Measurements from ENCODE around the gene NRG2. TPM values are rescaled to one million over a fixed set of nuclear protein-coding genes. Genes with fewer than 3 reads are reported as not detected.

The NRG2 gene
- total and polyA plus RNA-seq, 2 experiments from 2014 or later, result 0.05 TPM; not detected in 1

DNA sequence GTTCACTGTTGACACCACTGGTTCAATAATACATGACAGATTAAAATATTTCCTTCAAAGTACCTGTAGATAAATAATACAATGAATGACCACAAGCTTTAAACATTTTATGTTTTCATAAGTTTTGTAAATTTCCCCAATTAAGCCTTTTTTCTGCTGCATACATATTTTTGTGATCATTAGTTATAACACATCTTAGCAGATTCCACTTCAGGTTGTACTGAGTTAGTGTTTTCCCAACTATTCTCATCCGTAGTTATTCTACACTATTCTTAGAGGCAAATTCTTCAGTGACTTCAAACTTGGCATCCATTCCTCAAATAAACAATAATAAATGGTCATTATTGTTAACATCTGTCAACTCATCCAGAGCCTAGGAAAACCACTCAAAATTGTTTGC, 100.9 kb downstream of the NRG2 start:
- no peak overlapping the region for H2AFZ ChIP-seq
- H3K36me3 ChIP-seq (ENCODE audit: low read depth), result no peaks in the 10 kb centered on the region
- H3F3A ChIP-seq (ENCODE audit: insufficient read depth), result no peaks in the 10 kb centered on the region
- no peak overlapping the region for H3K4me2 ChIP-seq (ENCODE audit: unreplicated experiment)
- H3K27ac ChIP-seq, result no peak overlapping the region
- in situ Hi-C loops (cut with MboI), result no loop called here
- H3K9ac ChIP-seq, result no peak overlapping the region
- no peak for TF ChIP-seq EZH2 (IDR thresholded peaks at IDR 0.05; ENCODE audit: insufficient read depth, poor library complexity, severe bottlenecking)
- no peak for TF ChIP-seq EZH2phosphoT487 (IDR thresholded peaks at IDR 0.05; ENCODE audit: insufficient read depth, low read depth)
- H3K27me3 ChIP-seq (replicated peaks; ENCODE audit: insufficient read depth), result peaks cover 36% of the 10 kb centered on the region
- DNase-seq, result no peak
- 0 to 6% methylated on average over 1 of the region's 1 CpG for WGBS, 2 experiments (ENCODE audit: low coverage in 1 of 2, low lambda C conversion rate in 2 of 2, missing lambda C conversion rate in 2 of 2)
- no peaks in the 10 kb centered on the region for H3K9me3 ChIP-seq (ENCODE audit: low read depth)
- no peaks in the 10 kb centered on the region for H4K20me1 ChIP-seq (ENCODE audit: insufficient read depth)
- H3K9me2 ChIP-seq (ENCODE audit: insufficient read depth), result no peaks in the 10 kb centered on the region
- no peaks in the 10 kb centered on the region for H3K4me1 ChIP-seq (ENCODE audit: insufficient read depth)
- H3K4me3 ChIP-seq, result no peak overlapping the region
- no peaks in the 10 kb centered on the region for H3K79me2 ChIP-seq (ENCODE audit: insufficient read depth)

DNA sequence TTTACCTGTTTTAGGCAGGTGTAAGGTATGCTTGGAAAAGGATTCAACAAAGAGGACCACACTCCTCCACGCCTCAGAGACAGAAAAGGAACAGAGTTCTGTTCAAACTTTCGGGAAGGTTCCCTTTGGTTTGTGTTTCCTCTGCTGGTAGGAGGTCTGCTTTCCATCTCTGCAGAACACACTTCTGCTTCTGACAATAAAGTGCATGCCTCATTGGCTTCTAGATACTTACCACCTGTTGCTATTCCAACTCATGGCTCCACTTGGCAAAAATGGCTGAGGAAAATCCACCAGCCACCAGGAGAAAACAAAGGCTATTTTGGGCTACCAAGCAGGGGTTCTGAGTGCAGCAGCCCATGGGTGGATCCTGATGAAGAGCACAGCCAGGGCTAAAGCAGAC, 112.7 kb downstream of the NRG2 start:
- H3K4me2 ChIP-seq (ENCODE audit: unreplicated experiment), result no peak overlapping the region
- H3K9me3 ChIP-seq (ENCODE audit: low read depth), result no peaks in the 10 kb centered on the region
- WGBS, 2 experiments (ENCODE audit: low coverage in 1 of 2, low lambda C conversion rate in 2 of 2, missing lambda C conversion rate in 2 of 2), result 22 to 26% methylated on average over 2 of the region's 2 CpGs
- no peaks in the 10 kb centered on the region for H3F3A ChIP-seq (ENCODE audit: insufficient read depth)
- no peaks in the 10 kb centered on the region for H3K9me2 ChIP-seq (ENCODE audit: insufficient read depth)
- peaks cover 47% of the 10 kb centered on the region for H3K27me3 ChIP-seq (replicated peaks; ENCODE audit: insufficient read depth)
- in situ Hi-C loops (cut with MboI), result no loop called here
- no peak for DNase-seq
- H3K9ac ChIP-seq, result no peak overlapping the region
- TF ChIP-seq EZH2 (IDR thresholded peaks at IDR 0.05; ENCODE audit: insufficient read depth, poor library complexity, severe bottlenecking) (no peak), EZH2phosphoT487 (IDR thresholded peaks at IDR 0.05; ENCODE audit: insufficient read depth, low read depth) (no peak)
- no peak overlapping the region for H3K4me3 ChIP-seq
- no peak overlapping the region for H3K27ac ChIP-seq
- H3K4me1 ChIP-seq (ENCODE audit: insufficient read depth), result no peaks in the 10 kb centered on the region
- H3K36me3 ChIP-seq (ENCODE audit: low read depth), result no peaks in the 10 kb centered on the region
- H3K79me2 ChIP-seq (ENCODE audit: insufficient read depth), result no peaks in the 10 kb centered on the region
- H2AFZ ChIP-seq, result no peak overlapping the region
- no peaks in the 10 kb centered on the region for H4K20me1 ChIP-seq (ENCODE audit: insufficient read depth)

DNA sequence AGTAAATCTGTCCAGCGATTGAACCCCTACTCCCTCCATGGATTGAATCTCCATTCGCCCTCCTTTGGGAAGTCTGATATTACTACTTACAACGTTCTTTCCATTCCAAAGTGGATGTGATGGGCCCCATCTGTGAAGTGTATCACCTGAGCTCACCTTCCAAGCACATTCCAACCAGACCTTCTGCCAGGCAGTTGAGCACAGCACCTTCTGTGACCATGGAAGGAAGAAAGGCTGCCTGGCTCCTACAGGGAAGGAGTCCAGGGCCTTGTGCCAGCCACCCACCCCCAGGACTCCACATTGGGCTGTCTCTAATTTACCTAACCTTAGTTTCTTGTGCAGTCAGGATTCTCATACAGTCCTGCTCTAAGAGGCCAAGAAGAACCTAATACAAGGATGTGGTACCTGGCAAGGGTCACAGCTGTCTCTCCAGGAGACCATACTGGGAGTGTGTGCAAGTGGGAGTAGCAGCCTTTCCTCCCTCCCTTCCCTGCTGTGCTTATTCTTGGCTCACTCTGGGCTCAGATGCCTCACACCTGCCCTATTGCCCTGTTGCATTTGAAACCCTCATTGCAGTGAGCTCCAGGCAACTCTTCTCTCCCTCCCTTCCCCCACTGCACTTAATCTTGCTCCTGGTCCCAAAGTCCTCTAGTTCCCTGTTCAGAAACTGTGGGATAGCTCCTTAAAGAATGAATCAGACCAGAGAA, 116.1 kb downstream of the NRG2 start:
- TF ChIP-seq EZH2phosphoT487 (IDR thresholded peaks at IDR 0.05; ENCODE audit: insufficient read depth, low read depth), result no peak
- TF ChIP-seq EZH2 (IDR thresholded peaks at IDR 0.05; ENCODE audit: insufficient read depth, poor library complexity, severe bottlenecking), result no peak
- 33 to 39% methylated on average over 3 of the region's 3 CpGs for WGBS, 2 experiments (ENCODE audit: low coverage in 1 of 2, low lambda C conversion rate in 2 of 2, missing lambda C conversion rate in 2 of 2)

DNA sequence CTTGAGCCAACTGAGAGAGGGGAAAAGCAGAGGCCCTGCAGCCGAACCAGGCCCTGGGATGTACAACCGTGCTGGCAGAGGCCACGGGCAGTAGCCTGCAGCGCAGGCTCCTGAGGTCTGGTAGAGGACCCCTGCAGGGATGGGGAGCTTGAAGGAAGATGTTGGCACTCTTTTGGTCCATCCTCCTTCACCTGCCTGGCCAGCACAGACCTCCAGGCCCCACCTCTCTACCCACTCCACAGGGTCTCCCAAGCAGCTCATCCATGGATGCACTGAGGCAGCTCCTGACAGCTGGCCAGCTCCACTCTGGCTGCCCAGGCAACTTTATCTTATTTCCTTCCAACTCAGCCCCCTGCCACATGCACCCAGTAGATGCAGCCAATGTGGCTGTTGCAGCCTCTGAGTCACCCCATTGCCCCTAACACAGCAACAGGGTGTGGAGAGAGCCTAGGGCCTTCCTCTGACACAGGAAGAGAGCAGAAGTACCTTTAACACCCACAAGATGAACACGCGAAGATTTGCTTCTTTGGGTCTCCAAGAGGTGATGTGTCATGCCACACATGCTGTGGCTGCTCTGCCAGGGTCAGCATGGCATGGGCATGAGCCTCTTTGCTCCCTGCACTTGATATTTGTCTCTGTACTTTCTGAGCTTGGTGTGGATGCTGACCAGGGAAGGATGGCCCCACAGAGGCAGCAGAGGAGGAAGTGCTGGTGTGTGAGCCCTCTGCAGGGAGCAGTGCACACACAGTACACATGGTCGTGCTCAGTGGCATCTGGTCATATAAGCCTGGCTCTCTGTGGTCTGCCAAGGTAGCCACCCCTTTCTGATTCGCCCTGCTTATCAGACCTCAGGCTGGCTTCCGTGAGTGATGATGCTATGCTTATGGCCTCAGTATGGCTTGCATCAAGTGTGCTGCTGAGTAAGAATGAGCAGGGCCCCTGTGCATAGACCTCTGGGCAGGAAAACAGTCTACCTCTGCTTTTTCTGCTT, 117.2 kb downstream of the NRG2 start:
- Histone ChIP-seq H3K36me3 (ENCODE audit: low read depth) (no peaks in the 10 kb centered on the region), H3K4me3 (no peak overlapping the region), H3K9ac (no peak overlapping the region), H3K4me2 (ENCODE audit: unreplicated experiment) (no peak overlapping the region), H3K9me3 (ENCODE audit: low read depth) (no peaks in the 10 kb centered on the region), H2AFZ (no peak overlapping the region), H3K9me2 (ENCODE audit: insufficient read depth) (no peaks in the 10 kb centered on the region), H3K79me2 (ENCODE audit: insufficient read depth) (no peaks in the 10 kb centered on the region), H3K4me1 (ENCODE audit: insufficient read depth) (no peaks in the 10 kb centered on the region), H3K27me3 (replicated peaks; ENCODE audit: insufficient read depth) (peaks cover 66% of the 10 kb centered on the region), H3F3A (ENCODE audit: insufficient read depth) (no peaks in the 10 kb centered on the region), H4K20me1 (ENCODE audit: insufficient read depth) (no peaks in the 10 kb centered on the region), H3K27ac (no peak overlapping the region)
- 78% methylated on average over 9 of the region's 9 CpGs for WGBS, 2 experiments (ENCODE audit: low coverage in 1 of 2, low lambda C conversion rate in 2 of 2, missing lambda C conversion rate in 2 of 2)
- DNase-seq, result no peak
- no peak for TF ChIP-seq EZH2 (IDR thresholded peaks at IDR 0.05; ENCODE audit: insufficient read depth, poor library complexity, severe bottlenecking)
- TF ChIP-seq EZH2phosphoT487 (IDR thresholded peaks at IDR 0.05; ENCODE audit: insufficient read depth, low read depth), result no peak
- in situ Hi-C loops (cut with MboI), result no loop called here

More for the DNA sequence above, 116.1 kb downstream of the NRG2 start:
- in situ Hi-C loops (cut with MboI), result no loop called here
- Histone ChIP-seq H3K36me3 (ENCODE audit: low read depth) (no peaks in the 10 kb centered on the region), H3K27ac (no peak overlapping the region), H3K27me3 (replicated peaks; ENCODE audit: insufficient read depth) (peaks cover 66% of the 10 kb centered on the region), H3K4me1 (ENCODE audit: insufficient read depth) (no peaks in the 10 kb centered on the region), H3K4me2 (ENCODE audit: unreplicated experiment) (no peak overlapping the region), H3K9me2 (ENCODE audit: insufficient read depth) (no peaks in the 10 kb centered on the region), H3K4me3 (no peak overlapping the region), H2AFZ (no peak overlapping the region), H3K79me2 (ENCODE audit: insufficient read depth) (no peaks in the 10 kb centered on the region), H3K9ac (no peak overlapping the region), H3F3A (ENCODE audit: insufficient read depth) (no peaks in the 10 kb centered on the region), H3K9me3 (ENCODE audit: low read depth) (no peaks in the 10 kb centered on the region), H4K20me1 (ENCODE audit: insufficient read depth) (no peaks in the 10 kb centered on the region)
- DNase-seq, result no peak
